ENCODE results near the gene WARS2.

- TF ChIP-seq POLR2A (IDR thresholded peaks at IDR 0.05): no peak
- TF ChIP-seq CTCF (IDR thresholded peaks at IDR 0.05 in 4 of 5, conservative IDR thresholded peaks at IDR 0.05 in 1 of 5): no peak
Observed at GRCh38 chr1:118992237-118992825, 148.1 kb downstream of the WARS2 start.

Data from gastrocnemius medialis (tissue), 4 donors.